ENCODE results near the gene PPP1R14B.

DNA sequence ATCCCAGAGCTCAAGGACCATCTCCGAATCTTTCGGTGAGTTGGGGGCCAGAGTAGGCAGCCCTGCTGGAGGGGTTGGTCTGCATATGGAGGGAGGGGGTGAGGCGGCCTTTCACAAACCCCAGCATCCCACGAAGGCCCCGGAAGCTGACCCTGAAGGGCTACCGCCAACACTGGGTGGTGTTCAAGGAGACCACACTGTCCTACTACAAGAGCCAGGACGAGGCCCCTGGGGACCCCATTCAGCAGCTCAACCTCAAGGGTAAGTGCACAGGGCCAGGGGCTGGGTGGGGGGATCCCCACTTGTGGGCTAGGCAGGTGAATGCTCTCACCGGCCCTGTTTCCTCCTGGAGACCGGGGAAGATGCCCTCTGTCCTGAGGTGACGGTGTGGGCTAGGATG, 27.0 kb downstream of the PPP1R14B start:
- TF ChIP-seq EZH2 (IDR thresholded peaks at IDR 0.05; ENCODE audit: insufficient read depth, poor library complexity, severe bottlenecking) (no peak), EZH2phosphoT487 (IDR thresholded peaks at IDR 0.05; ENCODE audit: insufficient read depth, low read depth) (no peak)

Measured in GM23248 (cell line).